Loucy (cell line): ENCODE results near the gene HAUS8.
A peak's percentile ranks its signal among the peaks of the same experiment; 100 is the strongest.

Source experiments
- H2AFZ ChIP-seq: fragments of 200-600 bp; sonication (generic); 2 replicates; pipeline ENCODE4 v1.6.0; 2016; ENCODE audit warnings: antibody characterized with exemption, mild to moderate bottlenecking, low read length, moderate library complexity
- H3F3A ChIP-seq: fragments of 200-600 bp; 2 replicates; pipeline ENCODE4 v1.6.0; 2016; ENCODE audit warnings: antibody characterized with exemption, low read depth, mild to moderate bottlenecking
- H3K27me3 ChIP-seq: fragments of 200-600 bp; sonication (generic); 2 replicates; pipeline ENCODE4 v1.6.1; 2014; ENCODE audit warnings: low read length, mild to moderate bottlenecking; ENCODE audit not compliant: insufficient read depth, poor library complexity, severe bottlenecking
- H3K36me3 ChIP-seq: fragments of 200-600 bp; sonication (generic); 2 replicates; pipeline ENCODE4 v1.6.1; 2016; ENCODE audit warnings: low read length; ENCODE audit not compliant: insufficient read depth
- H3K4me1 ChIP-seq: fragments of 200-600 bp; sonication (generic); 2 replicates; pipeline ENCODE4 v1.5.1; 2014; ENCODE audit warnings: low read length, mild to moderate bottlenecking; ENCODE audit not compliant: insufficient read depth, poor library complexity, severe bottlenecking
- H3K4me2 ChIP-seq: fragments of 200-600 bp; sonication (generic); 2 replicates; pipeline ENCODE4 v1.6.0; 2014; ENCODE audit warnings: antibody characterized with exemption, low read length, low read depth, mild to moderate bottlenecking; ENCODE audit not compliant: poor library complexity, severe bottlenecking
- H3K4me3 ChIP-seq: fragments of 200-600 bp; sonication (generic); 2 replicates; pipeline ENCODE4 v1.5.1; 2014; ENCODE audit warnings: low read length, mild to moderate bottlenecking, mixed read lengths; ENCODE audit not compliant: poor library complexity, severe bottlenecking
- H3K79me2 ChIP-seq: fragments of 200-600 bp; sonication (generic); 2 replicates; pipeline ENCODE4 v1.6.1; 2014; ENCODE audit warnings: low read length; ENCODE audit not compliant: insufficient read depth
- H3K9ac ChIP-seq: fragments of 200-600 bp; sonication (generic); 2 replicates; pipeline ENCODE4 v1.6.0; 2014; ENCODE audit warnings: mild to moderate bottlenecking, low read depth, low read length, moderate library complexity; ENCODE audit not compliant: poor library complexity, severe bottlenecking
- H3K9me2 ChIP-seq: fragments of 200-600 bp; sonication (generic); replicated peaks from 2 replicates; pipeline ENCODE4 v1.6.1; 2016; ENCODE audit warnings: low read depth, low read length, mixed read lengths
- H3K9me3 ChIP-seq: fragments of 200-600 bp; sonication (generic); 2 replicates; pipeline ENCODE4 v1.6.1; 2014; ENCODE audit warnings: mild to moderate bottlenecking, antibody characterized with exemption, low read length, low read depth; ENCODE audit not compliant: insufficient read depth
- H4K20me1 ChIP-seq: fragments of 200-600 bp; sonication (generic); 2 replicates; pipeline ENCODE4 v1.6.0; 2014; ENCODE audit warnings: antibody characterized with exemption, low read length, mild to moderate bottlenecking; ENCODE audit not compliant: insufficient read depth, poor library complexity, severe bottlenecking
- EZH2phosphoT487 ChIP-seq: fragments of 200-600 bp; IDR thresholded peaks from 2 replicates; pipeline ENCODE4 v1.6.1; 2018; ENCODE audit warnings: antibody characterized with exemption, mild to moderate bottlenecking, moderate library complexity, borderline replicate concordance
- TF ChIP-seq, protein P1 (sequence below): fragments of 200-600 bp; sonication (generic); conservative IDR thresholded peaks from 2 replicates; pipeline ENCODE4 v1.5.1; 2014; ENCODE audit warnings: mild to moderate bottlenecking, antibody characterized with exemption, low read length

Gene HAUS8

DNA sequence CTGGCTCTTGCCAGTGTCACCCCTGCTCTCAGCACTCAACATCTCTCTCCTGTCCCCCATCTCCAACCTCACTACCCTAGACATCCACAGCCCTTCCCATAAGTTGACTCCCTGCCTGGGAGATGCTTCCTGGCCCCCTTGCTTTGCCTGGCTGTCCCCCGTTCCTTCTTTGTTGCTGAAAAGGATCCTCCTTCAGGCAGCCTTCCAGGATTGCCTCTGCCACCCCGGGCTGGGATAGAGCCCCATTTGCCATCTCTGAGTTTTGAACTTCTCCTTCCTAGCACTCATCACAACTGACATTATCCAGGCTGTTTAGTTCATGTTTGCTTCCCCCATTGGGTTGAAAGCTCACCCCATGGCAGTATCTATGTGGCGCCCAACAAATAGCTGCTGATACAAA lies 68.7 kb downstream of the HAUS8 start:
- H3K27me3 ChIP-seq, result no peaks in the 10 kb centered on the region

DNA sequence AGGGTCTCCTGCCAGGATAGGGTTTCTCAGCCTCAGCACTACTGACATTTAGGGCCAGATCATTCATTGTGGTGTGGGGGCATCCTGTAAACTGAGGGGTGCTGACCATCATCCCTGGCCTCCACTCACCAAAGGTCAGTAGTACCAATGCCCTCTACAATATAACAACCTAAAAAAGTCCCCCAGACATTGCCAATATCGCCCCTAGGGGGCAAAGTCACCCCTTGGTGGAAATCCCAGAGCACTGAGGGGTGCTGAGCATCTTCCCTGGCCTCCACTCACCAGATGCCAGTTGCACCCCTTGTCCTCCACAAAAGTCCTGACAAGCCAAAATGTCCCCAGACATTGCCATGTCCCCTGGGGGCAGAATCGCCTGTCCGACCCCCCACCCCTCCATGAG lies 70.3 kb downstream of the HAUS8 start:
- Histone ChIP-seq H3F3A (no peaks in the 10 kb centered on the region), H3K79me2 (no peaks in the 10 kb centered on the region), H3K9me2 (no peaks in the 10 kb centered on the region), H3K4me1 (peaks cover 14% of the 10 kb centered on the region), H3K27me3 (no peaks in the 10 kb centered on the region), H3K9ac (no peak overlapping the region), H4K20me1 (no peaks in the 10 kb centered on the region), H3K36me3 (no peaks in the 10 kb centered on the region), H3K4me3 (no peak overlapping the region), H3K4me2 (no peak overlapping the region), H3K9me3 (no peaks in the 10 kb centered on the region), H2AFZ (no peak overlapping the region)
- TF ChIP-seq EZH2phosphoT487, result no peak
- TF ChIP-seq, protein P1, sequence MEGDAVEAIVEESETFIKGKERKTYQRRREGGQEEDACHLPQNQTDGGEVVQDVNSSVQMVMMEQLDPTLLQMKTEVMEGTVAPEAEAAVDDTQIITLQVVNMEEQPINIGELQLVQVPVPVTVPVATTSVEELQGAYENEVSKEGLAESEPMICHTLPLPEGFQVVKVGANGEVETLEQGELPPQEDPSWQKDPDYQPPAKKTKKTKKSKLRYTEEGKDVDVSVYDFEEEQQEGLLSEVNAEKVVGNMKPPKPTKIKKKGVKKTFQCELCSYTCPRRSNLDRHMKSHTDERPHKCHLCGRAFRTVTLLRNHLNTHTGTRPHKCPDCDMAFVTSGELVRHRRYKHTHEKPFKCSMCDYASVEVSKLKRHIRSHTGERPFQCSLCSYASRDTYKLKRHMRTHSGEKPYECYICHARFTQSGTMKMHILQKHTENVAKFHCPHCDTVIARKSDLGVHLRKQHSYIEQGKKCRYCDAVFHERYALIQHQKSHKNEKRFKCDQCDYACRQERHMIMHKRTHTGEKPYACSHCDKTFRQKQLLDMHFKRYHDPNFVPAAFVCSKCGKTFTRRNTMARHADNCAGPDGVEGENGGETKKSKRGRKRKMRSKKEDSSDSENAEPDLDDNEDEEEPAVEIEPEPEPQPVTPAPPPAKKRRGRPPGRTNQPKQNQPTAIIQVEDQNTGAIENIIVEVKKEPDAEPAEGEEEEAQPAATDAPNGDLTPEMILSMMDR, result peak; percentile 44

More for the DNA sequence above, 68.7 kb downstream of the HAUS8 start:
- H3K4me2 ChIP-seq, result no peak overlapping the region
- no peaks in the 10 kb centered on the region for H3K9me2 ChIP-seq
- no peaks in the 10 kb centered on the region for H3F3A ChIP-seq
- no peaks in the 10 kb centered on the region for H3K79me2 ChIP-seq
- TF ChIP-seq, protein P1, result no peak
- TF ChIP-seq EZH2phosphoT487, result no peak
- no peak overlapping the region for H3K9ac ChIP-seq
- peaks cover 9% of the 10 kb centered on the region for H3K4me1 ChIP-seq
- H4K20me1 ChIP-seq, result no peaks in the 10 kb centered on the region
- H3K4me3 ChIP-seq, result no peak overlapping the region
- no peaks in the 10 kb centered on the region for H3K36me3 ChIP-seq
- H3K9me3 ChIP-seq, result no peaks in the 10 kb centered on the region
- no peak overlapping the region for H2AFZ ChIP-seq

GRCh38 chr19:17004386-17004785 lies 70.9 kb downstream of the HAUS8 start:
- no peak for TF ChIP-seq EZH2phosphoT487
- TF ChIP-seq, protein P1, result no peak
- Histone ChIP-seq H3K79me2 (no peaks in the 10 kb centered on the region), H3K9me3 (no peaks in the 10 kb centered on the region), H4K20me1 (no peaks in the 10 kb centered on the region), H3K9ac (no peak overlapping the region), H3K4me1 (peaks cover 14% of the 10 kb centered on the region), H3K36me3 (no peaks in the 10 kb centered on the region), H3F3A (no peaks in the 10 kb centered on the region), H3K4me2 (no peak overlapping the region), H3K4me3 (no peak overlapping the region), H2AFZ (no peak overlapping the region), H3K9me2 (no peaks in the 10 kb centered on the region), H3K27me3 (no peaks in the 10 kb centered on the region)
